Activated CD4-positive, alpha-beta T cell treated with anti-CD3 and anti-CD28 coated beads, Interleukin-2, Interleukin-6, amounts not matched to agents 100 ng/mL and 50 ng/mL, durations not matched to agents 16 hours and 8 hours (primary cell): Measurements from ENCODE around the gene HERPUD1.
"Not testable (repeated sequence)": the region's sequence is repeated elsewhere in the genome, so short reads cannot be mapped to it uniquely, and the experiment has no call there.

Experiments
- DNase-seq: peaks from one replicate; pipeline ENCODE4 v3.0.0-alpha.2; 2020

The HERPUD1 gene

GRCh38 chr16:56931892-56932720 lies at the start of gene HERPUD1:
HERPUD1 (plus strand) TSS chr16:56932142; CDS start chr16:56932245, 103 bp downstream.
- DNase-seq: peak; percentile 100

GRCh38 chr16:56883586-56883985 lies 48.4 kb upstream of the HERPUD1 start:
- DNase-seq: no peak

GRCh38 chr16:56884026-56884582 lies 47.8 kb upstream of the HERPUD1 start:
- DNase-seq: no peak

- not testable (repeated sequence) for DNase-seq
Observed at GRCh38 chr16:56884929-56885328, 47.0 kb upstream of the HERPUD1 start.

- DNase-seq: no peak
Observed at GRCh38 chr16:56885446-56886162, 46.3 kb upstream of the HERPUD1 start.

GRCh38 chr16:56886296-56886695 lies 45.6 kb upstream of the HERPUD1 start:
- DNase-seq: no peak

GRCh38 chr16:56886826-56887225 lies 45.1 kb upstream of the HERPUD1 start:
- DNase-seq: no peak

GRCh38 chr16:56888806-56889205 lies 43.1 kb upstream of the HERPUD1 start:
- DNase-seq: no peak

- no peak for DNase-seq
Observed at GRCh38 chr16:56889206-56889605, 42.7 kb upstream of the HERPUD1 start.

- no peak for DNase-seq
Observed at GRCh38 chr16:56891685-56892084, 40.3 kb upstream of the HERPUD1 start.

GRCh38 chr16:56892705-56893104 lies 39.2 kb upstream of the HERPUD1 start:
- no peak for DNase-seq

- no peak for DNase-seq
Observed at GRCh38 chr16:56894331-56894917, 37.5 kb upstream of the HERPUD1 start.

GRCh38 chr16:56895813-56896212 lies 36.1 kb upstream of the HERPUD1 start:
- DNase-seq: no peak

GRCh38 chr16:56896244-56896643 lies 35.7 kb upstream of the HERPUD1 start:
- no peak for DNase-seq

GRCh38 chr16:56897026-56897799 lies 34.7 kb upstream of the HERPUD1 start:
- DNase-seq: no peak

GRCh38 chr16:56898847-56899246 lies 33.1 kb upstream of the HERPUD1 start:
- DNase-seq: peak; percentile 50

GRCh38 chr16:56903866-56904265 lies 28.1 kb upstream of the HERPUD1 start:
- no peak for DNase-seq

GRCh38 chr16:56907401-56907800 lies 24.5 kb upstream of the HERPUD1 start:
- DNase-seq: no peak

GRCh38 chr16:56909527-56909979 lies 22.4 kb upstream of the HERPUD1 start:
- DNase-seq: no peak

- no peak for DNase-seq
Observed at GRCh38 chr16:56910112-56910511, 21.8 kb upstream of the HERPUD1 start.

GRCh38 chr16:56910654-56911539 lies 21.0 kb upstream of the HERPUD1 start:
- DNase-seq: no peak
